Dermis microvascular lymphatic vessel endothelial cell (primary cell): ENCODE measurements around the gene ATXN7L3. TPM values are rescaled to one million over a fixed set of nuclear protein-coding genes. Genes with fewer than 3 reads are reported as not detected.
"Not testable (repeated sequence)": the region's sequence is repeated elsewhere in the genome, so short reads cannot be mapped to it uniquely, and the experiment has no call there.

Experiments
- DNase-seq, 2 donors: peaks; one replicate each; pipeline versions ENCODE4 v3.0.0 to v3.0.0-alpha.2; 2010; ENCODE audit warnings: low read depth in 2 of 2
- total RNA-seq: library from RNA; depleted of rRNA; stranded (reverse); fragments of >200 nt; gene quantifications from 2 replicates; pipeline ENCODE4 v1.2.1, GENCODE V29; 2014

The ATXN7L3 gene
- total RNA-seq, 1 donor from 2014 or later, result 28.9 TPM

DNA sequence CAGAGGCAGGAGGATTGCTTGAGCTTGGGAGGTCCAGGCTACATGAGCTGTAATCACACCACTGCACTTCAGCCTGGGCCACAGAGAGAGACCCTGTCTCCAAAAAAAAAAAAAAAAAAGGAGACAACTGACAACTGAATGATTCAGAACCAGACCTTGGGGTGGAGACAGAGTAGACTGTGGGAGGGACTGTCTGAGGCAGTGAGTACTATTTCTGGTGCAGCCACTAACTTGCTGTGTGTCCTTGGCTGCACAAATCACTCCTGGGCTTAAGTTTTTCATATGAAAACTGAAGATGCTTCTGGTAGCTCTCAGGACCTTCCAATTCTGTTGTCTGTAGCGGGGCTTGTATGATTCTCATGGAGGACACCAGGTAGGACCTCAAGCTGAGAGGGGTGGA is 23.4 kb downstream of the ATXN7L3 start:
- DNase-seq, result no peak

- no peak for DNase-seq
These were observed 25.3 kb downstream of the ATXN7L3 start for GRCh38 chr17:44174427-44174826.

DNA sequence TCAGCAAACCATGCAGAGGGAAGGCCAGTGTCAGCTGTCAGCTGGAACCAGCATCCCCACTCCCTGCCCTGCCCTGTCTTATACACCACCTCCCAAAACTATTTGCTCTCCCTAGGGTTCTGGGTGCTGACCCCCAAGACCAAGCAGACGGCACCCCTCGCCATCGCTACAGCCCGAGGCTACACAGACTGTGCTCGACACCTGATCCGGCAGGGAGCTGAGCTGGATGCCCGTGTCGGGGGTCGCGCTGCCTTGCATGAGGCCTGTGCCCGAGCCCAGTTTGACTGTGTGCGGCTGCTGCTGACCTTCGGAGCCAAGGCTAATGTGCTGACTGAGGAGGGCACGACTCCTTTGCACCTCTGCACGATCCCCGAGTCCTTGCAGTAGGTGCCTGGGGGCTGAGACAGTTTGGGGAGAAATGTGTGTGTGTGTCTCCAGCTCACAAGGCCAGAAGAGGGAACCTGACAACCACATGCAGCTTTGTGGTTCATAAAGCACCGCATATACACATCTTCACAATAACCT is 27.7 kb downstream of the ATXN7L3 start:
- DNase-seq, result no peak

DNA sequence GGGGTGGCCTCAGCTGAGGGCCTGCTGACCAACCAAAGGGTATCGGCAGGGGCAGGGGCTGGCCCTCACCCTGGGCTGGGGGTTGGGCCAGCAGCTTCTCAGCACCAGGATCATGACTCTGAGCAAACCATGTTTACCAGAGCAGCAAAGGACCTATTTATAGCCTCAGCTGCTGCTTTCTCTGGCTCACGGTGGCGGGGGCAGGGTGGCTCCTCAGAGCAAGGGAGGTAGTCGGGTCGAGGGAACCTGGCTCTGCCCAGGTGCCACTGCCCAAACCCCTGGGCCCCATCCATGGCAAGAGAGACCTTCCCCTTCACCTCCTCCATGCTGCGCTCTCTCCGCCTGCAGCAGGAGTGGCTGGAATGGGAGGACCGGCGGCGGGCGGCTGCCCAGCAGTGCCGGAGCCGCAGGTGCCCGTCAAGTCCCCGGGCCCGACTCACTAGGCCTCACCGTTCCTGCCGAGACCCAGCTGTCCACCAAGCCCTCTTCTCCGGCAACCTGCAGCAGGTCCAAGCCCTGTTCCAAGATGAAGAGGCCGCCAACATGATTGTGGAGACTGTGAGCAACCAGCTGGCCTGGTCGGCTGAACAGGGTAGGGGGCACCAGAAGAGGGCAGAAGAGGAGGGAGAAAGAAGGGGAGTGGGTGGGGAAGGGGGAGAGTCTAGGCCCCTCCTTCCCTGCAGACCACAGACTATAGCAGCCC is 29.0 kb downstream of the ATXN7L3 start, which contains the start of gene ASB16:
Gene ASB16, plus strand, starts transcription at position 206 of the 703 bp plus-strand sequence. Its CDS starts 86 bp downstream, at position 292.
- peak in 1 of 2 donors; percentile 13 for DNase-seq

DNA sequence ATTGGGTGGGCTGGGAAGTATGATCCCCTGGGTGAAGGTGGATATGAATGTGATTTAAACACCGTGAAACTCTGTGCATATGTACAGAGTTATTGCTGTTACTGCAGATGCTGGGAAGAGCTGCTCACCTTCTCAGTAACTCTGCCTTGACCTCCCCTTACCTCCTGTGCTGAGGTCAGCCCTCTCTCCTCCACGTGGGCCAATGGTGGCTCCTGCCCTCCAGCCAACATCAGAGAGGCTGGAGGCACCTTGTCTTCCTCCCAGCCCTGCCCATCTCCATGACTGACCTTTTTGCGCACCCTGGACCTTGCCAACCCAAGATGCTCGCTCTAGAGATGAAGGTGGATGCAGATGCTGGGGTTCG is 29.6 kb downstream of the ATXN7L3 start:
- no peak for DNase-seq

GRCh38 chr17:44167181-44167861 is 32.4 kb downstream of the ATXN7L3 start:
- DNase-seq, result no peak

DNA sequence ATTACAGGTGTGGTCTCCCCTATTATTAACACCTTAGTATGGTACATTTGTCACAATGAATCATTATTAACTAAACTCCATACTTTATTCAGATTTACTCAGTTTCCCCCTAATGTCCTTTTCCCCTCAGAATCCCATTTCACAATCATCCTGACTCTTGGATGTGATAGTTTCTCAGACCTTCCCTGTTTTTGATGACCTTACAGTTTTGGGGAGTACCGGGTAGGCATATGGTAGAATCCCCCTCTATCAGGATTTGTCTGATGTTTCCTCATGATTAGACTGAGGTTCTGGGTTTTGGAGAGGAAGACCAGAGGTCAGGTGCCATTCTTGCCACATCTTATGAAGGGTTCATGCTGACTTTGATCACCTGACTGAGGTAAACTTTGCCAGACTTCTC is 35.2 kb downstream of the ATXN7L3 start:
- DNase-seq, result no peak

DNA sequence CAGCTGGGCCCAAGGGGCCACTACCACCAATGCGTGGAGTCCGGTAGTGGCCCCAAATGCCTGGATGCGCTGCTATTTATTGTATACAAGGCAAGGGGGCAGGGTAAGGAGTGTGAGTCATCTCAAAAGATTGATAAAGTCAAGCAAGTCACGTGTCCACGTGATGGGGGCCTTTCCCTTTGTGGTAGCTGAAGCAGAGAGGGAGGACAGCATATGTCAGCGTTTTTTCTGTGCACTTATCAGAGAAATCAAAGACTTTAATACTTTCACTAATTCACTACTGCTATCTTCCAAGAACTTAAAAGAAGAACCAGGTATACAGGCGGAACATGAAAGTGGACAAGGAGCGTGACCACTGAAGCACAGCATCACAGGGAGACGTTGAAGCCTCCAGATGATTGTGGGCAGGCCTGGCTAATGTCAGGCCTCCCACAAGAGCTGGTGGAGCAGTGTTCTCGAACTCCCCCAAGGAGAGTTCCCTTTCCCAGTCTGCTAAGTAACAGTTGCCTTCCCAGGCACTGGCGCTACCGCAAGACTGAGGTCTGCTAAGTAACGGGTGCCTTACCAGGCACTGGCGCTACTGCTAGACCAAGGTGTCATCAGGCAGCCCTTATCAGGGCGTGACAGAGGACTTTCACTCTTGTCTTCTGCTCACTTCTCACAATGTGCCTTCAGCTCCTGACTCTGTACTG is 40.0 kb downstream of the ATXN7L3 start:
- DNase-seq, result no peak

DNA sequence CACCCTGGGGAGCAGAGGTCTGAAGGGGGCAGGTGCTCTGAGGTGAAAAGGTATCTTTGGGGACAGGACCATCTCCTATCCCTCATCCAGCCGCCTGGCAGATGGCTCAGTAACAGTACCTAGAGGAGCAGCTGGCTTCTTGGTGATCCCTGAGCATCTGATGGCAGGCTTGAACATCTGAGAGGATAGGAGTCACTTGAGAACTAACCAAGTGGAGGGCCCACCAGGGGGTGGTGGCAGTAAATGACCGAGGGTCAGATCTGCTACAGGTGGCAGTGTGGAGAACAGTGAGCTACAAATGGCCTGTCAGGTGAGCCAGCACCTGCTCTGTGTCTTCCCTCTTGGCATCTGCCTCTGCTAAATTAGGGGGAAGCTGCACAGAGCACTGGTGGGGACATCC is 44.2 kb downstream of the ATXN7L3 start:
- DNase-seq, result no peak

- no peak for DNase-seq
These were observed 46.8 kb downstream of the ATXN7L3 start for GRCh38 chr17:44152875-44153274.

DNA sequence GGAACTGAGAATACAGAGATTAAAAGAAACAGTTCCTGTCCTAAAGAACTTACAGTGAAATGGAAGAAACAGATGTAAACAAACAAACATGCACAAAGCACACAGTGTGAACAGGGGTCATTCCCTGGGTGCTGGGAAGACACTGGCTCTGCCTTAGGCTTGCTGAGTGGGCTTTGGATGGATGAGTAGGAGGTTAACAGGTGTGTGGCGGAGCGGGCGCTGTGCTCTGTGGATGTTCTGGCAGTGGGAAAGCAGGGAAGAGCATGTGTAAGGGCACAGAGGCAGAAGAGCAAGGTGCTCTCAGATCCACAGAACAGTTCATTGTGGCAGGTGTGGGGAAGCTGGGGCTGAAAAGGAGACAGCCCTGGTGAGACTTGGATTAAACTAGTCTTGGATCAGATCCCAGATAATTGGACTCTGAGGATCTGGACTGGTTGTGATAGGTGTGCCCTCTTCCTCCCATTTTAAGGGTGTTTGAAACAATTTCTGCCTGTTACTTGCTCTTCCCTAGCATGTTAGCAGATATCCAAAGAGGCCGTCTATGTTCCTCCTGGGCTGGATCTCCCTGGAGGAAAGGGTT is 49.8 kb downstream of the ATXN7L3 start:
- DNase-seq, result no peak

DNA sequence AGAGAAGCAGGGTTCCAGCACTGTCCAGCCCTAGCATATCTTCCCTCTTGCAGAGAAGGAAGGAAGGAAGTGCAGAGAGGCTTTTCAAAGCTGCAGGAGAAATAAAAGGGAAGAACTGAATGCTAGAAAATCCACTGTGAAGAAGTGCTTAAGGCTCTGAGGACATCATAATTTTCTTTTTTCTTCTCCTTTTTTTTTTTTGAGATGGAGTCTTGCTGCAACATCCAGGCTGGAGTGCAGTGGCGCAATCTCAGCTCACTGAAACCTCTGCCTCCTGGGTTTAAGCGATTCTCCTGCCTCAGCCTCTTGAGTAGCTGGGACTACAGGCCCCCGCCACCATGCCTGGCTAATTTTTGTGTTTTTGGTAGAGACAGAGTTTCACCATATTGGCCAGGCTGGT is 50.6 kb downstream of the ATXN7L3 start:
- DNase-seq, result not testable (repeated sequence)

DNA sequence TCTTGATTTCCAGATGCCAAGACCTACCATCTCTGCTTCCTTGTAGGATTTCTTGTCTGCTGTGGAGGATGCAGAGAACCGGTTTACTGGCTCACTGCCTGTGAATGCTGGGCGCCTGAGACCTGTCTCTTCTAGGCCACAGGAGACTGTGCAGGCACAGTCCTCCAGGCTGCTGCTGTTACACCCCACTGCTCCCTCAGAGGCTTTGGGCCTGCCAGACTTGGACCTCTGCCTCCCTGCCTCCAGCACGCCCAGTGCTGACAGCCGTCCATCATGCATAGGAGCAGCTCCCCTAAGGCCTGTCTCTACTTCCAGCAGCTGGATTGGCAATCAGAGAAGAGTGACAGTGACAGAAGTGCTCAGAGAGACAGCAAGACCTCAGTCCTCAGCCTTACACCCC is 51.9 kb downstream of the ATXN7L3 start:
- no peak for DNase-seq

DNA sequence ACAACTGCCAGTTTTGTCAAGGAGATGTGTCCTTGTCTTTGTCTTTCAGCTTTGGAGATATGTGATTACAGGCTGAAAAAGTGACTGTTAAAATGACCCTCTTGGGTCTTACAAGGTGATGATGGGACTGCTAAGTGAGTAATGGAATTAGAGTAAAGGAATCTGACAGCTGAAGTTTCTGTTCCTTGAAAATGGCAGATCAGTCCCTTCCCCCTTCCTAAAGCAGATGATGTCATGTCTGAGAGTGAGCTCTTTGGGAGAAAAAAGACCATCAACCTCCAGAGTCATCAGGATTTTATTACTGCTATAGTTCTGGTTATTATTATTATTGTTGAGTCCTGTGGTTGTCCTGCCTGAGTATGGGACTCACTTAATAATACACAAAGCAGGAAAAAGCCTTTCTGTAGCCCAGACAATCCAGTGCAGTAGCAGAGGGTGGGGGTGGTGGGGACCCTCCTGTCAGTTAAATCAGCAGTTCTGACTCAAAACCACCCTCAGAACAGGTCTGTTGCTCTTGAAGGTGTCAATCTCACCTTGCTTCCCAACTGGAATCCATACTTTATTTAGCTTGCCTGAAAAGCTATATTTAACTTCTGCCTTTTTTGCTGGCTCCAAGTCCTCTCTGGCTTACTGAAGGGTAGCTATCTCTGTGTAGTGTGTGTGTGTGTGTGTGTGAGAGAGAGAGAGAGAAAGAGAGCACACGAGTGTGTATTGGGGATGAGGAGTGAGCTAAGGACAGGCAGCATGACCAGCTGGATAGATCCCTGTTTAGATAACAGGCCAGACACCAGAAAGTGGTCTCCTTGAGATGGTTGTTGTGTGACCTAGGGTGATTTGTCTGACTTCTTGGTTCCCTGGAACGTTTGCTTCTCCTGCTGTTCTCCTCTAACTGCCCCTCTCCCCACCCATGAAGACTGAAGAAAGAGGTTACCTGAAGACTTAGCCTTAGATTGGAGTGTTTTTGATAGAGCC is 53.0 kb downstream of the ATXN7L3 start:
- no peak for DNase-seq

DNA sequence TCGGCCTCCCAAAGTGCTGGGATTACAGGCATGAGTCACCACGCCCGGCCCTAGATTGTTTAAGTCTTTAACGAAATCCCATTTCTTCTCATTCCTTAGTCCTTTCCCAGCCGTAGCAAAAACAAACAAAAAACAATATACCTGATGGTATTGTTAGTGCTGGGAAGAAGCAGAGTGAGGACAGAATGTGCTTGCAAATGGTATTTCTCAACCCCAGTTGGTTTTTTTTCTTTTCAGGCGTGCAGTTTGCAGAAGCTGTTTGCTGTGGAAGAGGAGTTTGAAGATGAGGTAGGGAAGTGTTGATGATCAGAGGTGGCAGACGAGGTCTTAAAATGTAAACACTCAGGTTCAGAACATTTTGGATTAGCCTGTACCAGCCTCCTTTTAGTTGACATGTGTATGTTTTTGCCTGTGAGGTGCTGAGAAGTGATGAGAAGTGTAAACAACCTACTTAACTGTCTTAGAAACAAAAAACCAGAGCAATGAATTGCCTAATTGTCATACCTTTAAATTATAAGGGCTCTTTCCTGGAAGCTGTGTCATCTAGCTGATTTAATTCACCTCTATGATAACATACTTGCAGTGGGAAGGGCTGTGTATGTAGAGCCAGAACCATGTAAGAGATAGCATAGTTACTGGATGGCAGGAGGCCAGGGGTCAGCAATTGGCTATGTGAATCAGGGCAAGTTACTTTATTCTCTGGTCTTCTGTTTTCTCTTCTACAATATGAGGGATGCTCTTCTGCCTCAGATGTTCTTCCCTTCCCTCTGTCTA is 54.5 kb downstream of the ATXN7L3 start:
- DNase-seq, result no peak

GRCh38 chr17:44143921-44144320 is 55.8 kb downstream of the ATXN7L3 start:
- DNase-seq, result not testable (repeated sequence)
